ENCODE results near the gene KLRC3. TPM values are rescaled to one million over a fixed set of nuclear protein-coding genes. Genes with fewer than 3 reads are reported as not detected.
"Not testable (repeated sequence)": the region's sequence is repeated elsewhere in the genome, so short reads cannot be mapped to it uniquely, and the experiment has no call there.

The KLRC3 gene
- total RNA-seq, 6 experiments from 2014 or later, result not detected

DNA sequence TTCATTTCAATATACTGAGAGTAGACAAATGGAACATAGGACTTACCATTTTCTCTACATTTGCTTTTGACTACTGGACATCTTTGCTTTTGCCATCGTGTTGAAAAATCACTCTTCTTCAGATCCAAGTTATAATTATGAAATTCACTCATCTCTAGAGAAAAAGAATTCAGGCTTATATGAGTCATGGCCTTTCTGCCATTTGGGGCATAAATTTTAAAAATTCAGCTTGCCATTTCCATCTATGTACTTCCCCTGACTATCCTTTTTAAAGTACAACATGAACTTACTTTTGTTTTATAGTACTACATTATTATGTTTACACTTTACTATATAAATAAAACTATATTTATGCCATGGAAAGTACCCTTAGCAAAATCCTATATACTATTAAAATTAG lies 33.5 kb downstream of the KLRC3 start:
- 27% methylated on average over 1 of the region's 1 CpG for WGBS (ENCODE audit: insufficient coverage, low coverage, low lambda C conversion rate, missing lambda C conversion rate)
- ATAC-seq (no peak), DNase-seq (no peak)
- Histone ChIP-seq H3K27me3 (no peaks in the 10 kb centered on the region), H3K4me3 (no peak overlapping the region), H3K27ac (no peak overlapping the region), H3K9me3 (no peaks in the 10 kb centered on the region), H3K4me1 (no peaks in the 10 kb centered on the region), H3K36me3 (no peaks in the 10 kb centered on the region)
- TF ChIP-seq POLR2A (IDR thresholded peaks at IDR 0.05), result no peak
- TF ChIP-seq, protein P1, sequence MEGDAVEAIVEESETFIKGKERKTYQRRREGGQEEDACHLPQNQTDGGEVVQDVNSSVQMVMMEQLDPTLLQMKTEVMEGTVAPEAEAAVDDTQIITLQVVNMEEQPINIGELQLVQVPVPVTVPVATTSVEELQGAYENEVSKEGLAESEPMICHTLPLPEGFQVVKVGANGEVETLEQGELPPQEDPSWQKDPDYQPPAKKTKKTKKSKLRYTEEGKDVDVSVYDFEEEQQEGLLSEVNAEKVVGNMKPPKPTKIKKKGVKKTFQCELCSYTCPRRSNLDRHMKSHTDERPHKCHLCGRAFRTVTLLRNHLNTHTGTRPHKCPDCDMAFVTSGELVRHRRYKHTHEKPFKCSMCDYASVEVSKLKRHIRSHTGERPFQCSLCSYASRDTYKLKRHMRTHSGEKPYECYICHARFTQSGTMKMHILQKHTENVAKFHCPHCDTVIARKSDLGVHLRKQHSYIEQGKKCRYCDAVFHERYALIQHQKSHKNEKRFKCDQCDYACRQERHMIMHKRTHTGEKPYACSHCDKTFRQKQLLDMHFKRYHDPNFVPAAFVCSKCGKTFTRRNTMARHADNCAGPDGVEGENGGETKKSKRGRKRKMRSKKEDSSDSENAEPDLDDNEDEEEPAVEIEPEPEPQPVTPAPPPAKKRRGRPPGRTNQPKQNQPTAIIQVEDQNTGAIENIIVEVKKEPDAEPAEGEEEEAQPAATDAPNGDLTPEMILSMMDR (IDR thresholded peaks at IDR 0.05), result no peak
- intact Hi-C loops (cut with DNase I), result no loop called here

DNA sequence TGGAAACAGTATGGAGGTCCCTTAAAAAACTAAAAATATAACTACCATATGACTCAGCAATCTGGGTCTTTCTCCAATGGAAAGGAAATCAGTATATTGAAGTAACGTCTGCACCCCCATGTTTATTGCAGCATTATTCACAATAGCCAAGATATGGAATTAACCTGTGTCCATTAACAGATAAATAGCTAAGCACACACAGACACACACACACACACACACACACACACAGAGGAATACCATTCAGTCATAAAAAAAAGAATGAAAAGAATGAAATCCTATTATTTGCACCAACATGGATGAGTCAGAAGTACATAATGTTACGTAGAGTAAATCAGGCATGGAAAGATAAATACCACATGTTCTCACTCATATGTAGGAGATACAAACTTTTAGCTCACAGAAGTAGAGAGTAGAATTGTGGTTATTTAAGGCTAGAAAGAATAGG lies 35.2 kb downstream of the KLRC3 start:
- ATAC-seq, result no peak
- no peak for DNase-seq
- Histone ChIP-seq H3K27me3 (no peaks in the 10 kb centered on the region), H3K36me3 (no peaks in the 10 kb centered on the region), H3K4me1 (no peaks in the 10 kb centered on the region), H3K27ac (no peak overlapping the region), H3K9me3 (no peaks in the 10 kb centered on the region), H3K4me3 (no peak overlapping the region)
- no peak for TF ChIP-seq POLR2A (IDR thresholded peaks at IDR 0.05)
- TF ChIP-seq, protein P1 (IDR thresholded peaks at IDR 0.05), result no peak
- 42% methylated on average over 2 of the region's 2 CpGs for WGBS (ENCODE audit: insufficient coverage, low coverage, low lambda C conversion rate, missing lambda C conversion rate)
- intact Hi-C loops (cut with DNase I), result no loop called here

DNA sequence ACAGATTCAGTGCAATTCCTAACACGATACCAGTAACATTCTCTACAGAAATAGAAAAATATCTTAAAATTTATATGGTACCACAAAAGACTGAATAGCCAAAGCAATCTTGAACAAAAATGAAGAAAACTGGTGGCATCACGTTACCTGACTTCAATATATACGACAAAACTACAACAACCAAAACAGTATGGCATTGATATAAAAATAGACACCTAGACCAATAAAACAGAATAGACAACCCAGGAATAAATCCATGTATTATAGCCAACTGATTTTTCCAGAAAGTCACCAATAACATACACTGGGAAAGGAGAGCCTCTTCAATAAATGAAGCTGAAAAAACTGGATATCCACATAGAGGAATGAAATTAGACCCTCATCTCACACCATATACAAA lies 36.2 kb downstream of the KLRC3 start:
- WGBS (ENCODE audit: insufficient coverage, low coverage, low lambda C conversion rate, missing lambda C conversion rate), result 70% methylated on average over 3 of the region's 3 CpGs
- Histone ChIP-seq H3K27ac (no peak overlapping the region), H3K4me1 (no peaks in the 10 kb centered on the region), H3K36me3 (no peaks in the 10 kb centered on the region), H3K9me3 (no peaks in the 10 kb centered on the region), H3K4me3 (no peak overlapping the region), H3K27me3 (no peaks in the 10 kb centered on the region)
- intact Hi-C loops (cut with DNase I), result no loop called here
- no peak for DNase-seq
- TF ChIP-seq, protein P1 (IDR thresholded peaks at IDR 0.05), result no peak
- no peak for TF ChIP-seq POLR2A (IDR thresholded peaks at IDR 0.05)
- ATAC-seq, result no peak

DNA sequence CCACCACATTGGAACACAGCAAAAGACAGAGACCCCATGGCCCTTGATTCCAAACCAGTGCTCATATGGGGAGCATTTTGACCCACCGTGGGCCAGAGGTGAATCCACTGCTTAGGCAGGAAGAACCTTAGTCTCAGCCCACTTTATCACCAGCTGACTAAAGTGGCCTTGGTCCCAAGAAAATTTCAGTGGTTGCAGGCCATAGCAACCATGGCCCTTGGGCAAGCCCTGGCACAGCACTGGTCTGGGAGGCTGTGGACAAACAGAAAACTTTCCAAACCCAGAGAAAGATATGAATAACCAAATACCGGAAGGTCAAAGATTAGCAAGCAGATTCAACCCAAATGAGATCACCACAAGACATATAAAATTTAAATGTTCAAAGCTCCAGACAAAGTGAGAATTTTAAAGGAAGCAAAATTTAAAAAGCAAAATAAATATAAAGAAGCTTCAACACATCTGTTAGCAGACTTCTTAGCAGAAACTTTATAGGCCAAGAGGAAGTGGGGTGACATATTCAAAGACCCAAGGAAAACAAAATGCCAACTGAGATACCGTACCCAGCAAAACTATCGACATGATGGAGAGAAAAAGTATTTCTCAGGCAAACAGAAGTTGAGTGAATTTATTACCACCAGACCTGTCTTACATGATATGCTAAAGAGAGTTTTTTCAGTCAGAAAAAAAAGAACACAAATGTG lies 38.3 kb downstream of the KLRC3 start:
- TF ChIP-seq POLR2A (IDR thresholded peaks at IDR 0.05), result no peak
- TF ChIP-seq, protein P1 (IDR thresholded peaks at IDR 0.05), result no peak
- no peaks in the 10 kb centered on the region for H3K4me1 ChIP-seq
- no peaks in the 10 kb centered on the region for H3K9me3 ChIP-seq
- H3K36me3 ChIP-seq, result no peaks in the 10 kb centered on the region
- no peak for ATAC-seq
- H3K4me3 ChIP-seq, result no peak overlapping the region
- 77% methylated on average over 3 of the region's 4 CpGs for WGBS (ENCODE audit: insufficient coverage, low coverage, low lambda C conversion rate, missing lambda C conversion rate)
- intact Hi-C loops (cut with DNase I), result no loop called here
- H3K27ac ChIP-seq, result no peak overlapping the region
- H3K27me3 ChIP-seq, result no peaks in the 10 kb centered on the region
- DNase-seq, result no peak

DNA sequence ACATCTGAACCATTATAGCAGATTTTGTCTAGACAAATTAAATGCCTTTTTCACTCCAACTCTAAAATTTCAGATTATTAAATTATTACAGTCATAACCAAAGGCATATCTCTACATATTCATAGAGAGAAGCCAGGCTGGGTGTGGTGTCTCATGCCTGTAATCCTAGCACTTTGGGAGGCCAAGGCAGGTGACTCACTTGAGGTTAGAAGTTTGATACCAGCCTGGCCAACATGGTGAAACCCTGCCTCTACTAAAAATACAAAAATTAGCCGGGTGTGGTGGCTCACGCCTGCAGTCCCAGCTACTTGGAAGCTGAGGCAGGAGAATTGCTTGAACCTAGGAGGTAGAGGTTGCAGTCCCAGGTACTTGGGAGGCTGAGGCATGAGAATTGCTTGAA lies 41.7 kb downstream of the KLRC3 start:
- H3K27ac ChIP-seq; H3K4me1 ChIP-seq; H3K9me3 ChIP-seq; H3K4me3 ChIP-seq; H3K27me3 ChIP-seq; DNase-seq; intact Hi-C loops (cut with DNase I); ATAC-seq; H3K36me3 ChIP-seq: not testable (repeated sequence)
- WGBS (ENCODE audit: insufficient coverage, low coverage, low lambda C conversion rate, missing lambda C conversion rate), result 79% methylated on average over 2 of the region's 2 CpGs

Measured in right lobe of liver (tissue), 6 donors.